GM10847 (cell line): ENCODE data around the gene CA5A.

Experiments
- POLR2A ChIP-seq: IDR thresholded peaks from 2 replicates; pipeline ENCODE4 v1.6.1; 2011; ENCODE audit not compliant: insufficient read length; ENCODE audit errors: extremely low read depth

The CA5A gene

GRCh38 chr16:87963400-87963799 is 27.1 kb upstream of the CA5A start:
- TF ChIP-seq POLR2A = no peak

GRCh38 chr16:87961623-87962022 is 25.3 kb upstream of the CA5A start:
- TF ChIP-seq POLR2A = no peak

DNA sequence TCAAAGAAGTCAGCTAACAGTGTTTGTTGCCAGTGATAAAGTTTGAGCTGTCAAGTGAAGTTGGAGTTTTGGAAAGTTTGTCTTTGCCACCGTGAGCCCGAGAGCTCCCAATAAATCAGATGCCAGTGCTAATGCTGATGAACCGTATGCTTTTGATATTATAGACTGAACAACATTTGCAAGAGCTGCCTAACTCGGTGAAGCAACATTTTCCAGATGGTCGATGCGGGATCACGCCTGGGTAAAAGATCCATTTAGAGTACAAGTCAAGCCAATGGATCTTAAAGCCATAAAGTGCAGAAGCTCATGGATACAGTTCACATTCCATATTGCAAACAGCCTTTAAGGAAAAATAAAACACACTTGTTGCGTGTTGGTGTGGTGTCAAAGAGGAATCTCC is 24.5 kb upstream of the CA5A start:
- TF ChIP-seq POLR2A = no peak

DNA sequence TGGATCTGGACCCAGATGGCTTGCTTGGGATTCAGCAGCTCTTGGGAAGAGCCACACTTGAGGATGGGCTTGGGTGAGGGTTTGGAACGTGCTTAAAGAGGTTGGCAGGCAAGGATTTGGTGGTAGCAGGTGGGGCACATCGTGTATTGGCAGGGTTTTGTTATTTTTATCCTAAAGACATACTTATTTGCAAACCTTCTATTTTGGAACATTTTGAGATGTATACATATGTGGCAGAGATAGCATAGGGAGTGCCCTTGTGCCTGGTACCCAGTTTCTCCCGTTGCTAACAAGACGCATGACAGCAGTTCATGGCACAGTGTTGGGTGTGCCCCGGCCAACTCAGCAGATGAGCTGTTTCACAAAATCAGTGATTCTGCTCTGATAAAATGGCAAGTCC is 24.0 kb upstream of the CA5A start:
- no peak for TF ChIP-seq POLR2A

- TF ChIP-seq POLR2A = no peak
Measured at GRCh38 chr16:87959391-87959990, 23.2 kb upstream of the CA5A start.

- TF ChIP-seq POLR2A = no peak
Measured at GRCh38 chr16:87958632-87959031, 22.3 kb upstream of the CA5A start.

GRCh38 chr16:87957296-87958094 is 21.2 kb upstream of the CA5A start:
- no peak for TF ChIP-seq POLR2A

DNA sequence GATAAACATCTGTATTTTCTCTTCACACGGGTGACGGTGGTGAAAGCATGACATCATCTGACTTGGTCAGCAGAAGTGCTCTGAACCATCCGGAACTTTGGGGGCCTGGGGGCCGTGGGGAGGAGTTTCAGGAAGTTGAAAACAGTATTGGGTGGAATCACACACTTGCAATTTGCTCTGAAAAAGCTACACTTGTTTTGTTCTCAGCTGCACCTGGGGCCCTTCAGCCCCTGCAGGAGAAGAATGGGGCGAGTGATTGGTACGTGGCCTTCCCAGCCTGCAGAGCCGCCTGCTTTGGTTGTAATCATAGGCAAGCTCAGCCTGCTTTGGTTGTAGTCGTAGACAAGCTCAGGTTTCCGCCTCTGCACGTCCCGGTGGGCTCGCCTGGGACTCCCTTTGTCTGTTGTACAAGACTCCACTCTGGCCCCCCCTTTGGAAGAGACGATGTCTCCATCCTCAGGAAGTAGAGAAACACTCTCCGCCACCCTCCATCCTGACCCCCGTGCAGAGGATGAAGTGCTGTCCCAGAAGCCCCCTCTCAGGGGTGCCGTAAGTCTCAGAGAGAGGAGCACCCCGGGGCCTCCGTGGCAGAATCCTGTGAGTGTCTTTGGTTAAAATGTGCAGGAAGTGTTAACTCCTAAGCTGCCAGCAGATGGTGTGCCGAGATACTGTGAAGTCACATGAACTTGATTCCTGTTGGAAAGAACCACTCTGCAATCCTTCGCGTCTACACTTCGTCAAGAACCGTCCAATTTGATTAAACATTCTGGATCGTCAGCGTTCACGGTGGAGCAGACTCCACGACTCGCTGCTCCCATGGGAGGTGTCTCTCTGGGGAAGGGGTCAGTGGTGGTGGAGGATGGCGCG is 20.3 kb upstream of the CA5A start:
- no peak for TF ChIP-seq POLR2A

DNA sequence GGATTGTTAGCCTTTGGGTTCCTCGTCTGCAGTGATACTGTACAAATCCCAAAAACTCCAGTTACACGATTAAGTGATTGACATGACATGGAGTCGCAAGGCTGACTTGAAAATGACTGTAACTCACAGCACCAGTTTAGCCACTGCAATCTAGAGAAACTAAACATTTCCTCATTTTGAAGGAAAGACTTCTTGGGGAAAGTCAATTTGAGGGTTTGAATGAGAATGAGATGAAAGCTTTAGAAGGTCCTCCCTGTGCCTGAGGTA is 19.7 kb upstream of the CA5A start:
- TF ChIP-seq POLR2A = no peak

DNA sequence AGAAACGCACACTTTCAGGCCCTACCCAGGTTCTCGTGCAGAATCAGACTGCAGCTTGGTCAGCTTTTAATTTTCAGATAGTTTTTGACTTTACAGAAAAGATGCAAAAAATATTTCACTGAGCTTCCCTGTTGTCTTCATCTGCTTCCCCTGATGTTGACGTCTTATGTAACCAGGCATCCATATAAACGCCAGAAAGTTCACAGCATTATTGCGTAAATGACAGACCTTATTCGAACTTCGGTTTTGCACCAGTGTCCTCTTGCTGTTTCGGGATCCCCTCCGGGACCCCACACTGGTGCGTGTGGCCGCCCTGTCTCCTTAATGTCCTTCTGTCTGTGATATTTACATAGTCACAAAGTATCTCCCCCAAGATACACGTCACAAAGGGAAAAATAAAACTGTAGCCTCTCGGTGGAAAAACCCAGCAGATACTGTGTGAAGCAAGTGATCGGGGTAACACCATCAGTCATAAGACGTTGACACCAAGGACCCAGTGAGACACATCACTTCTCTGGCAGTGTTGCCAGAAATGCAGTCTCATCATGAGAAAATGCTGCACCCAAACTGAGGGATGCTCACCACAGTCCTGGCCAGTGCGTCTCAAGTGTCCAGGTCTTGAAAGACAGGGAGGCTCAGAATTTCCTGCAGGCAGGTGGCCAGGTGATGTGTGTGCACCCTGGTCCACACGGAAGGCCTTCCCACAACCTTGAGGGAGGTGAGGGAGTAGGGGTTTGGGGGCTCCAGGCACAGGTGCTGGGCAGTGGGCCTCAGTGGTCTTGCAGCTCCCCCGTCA is 19.2 kb upstream of the CA5A start:
- TF ChIP-seq POLR2A = no peak

DNA sequence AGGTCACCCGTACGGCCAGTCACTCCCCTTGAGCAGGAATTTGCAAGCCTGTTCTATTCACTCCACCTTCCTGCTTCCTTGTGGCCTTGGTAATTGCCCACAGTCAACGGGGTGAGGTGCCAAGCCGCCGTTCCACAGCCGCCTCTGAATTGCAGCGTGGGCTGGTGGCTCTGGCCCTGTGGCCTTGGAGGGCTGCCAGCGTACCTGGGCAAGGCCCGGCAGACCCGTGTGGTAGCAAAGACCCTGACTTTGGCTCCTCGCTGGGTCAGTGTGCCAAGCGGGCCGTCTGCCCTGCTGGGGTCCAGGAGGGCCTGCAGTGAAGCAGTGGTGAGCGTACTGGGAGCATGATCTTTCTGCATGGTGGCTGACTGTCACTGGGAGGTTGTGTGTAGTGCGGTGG is 18.5 kb upstream of the CA5A start:
- TF ChIP-seq POLR2A = no peak

DNA sequence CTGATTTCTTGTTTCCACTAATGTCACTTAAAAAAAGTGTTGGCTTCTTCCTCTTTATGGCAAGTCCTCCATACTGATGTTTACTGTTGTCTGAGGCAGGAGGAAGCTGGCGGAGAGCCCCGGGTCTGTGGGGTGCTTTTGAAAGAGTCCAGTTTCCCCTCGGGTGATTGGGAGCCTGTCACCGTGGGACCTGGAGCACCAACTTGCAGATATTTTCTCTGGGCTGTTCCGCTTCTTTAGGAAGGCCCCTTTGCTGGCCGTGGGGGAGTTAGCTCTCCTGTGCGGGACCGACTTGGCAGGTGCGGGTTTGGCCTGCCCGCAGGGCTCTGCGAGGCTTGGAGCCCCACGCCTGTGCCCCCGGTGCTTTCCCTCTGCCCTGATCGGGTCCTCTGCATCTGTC is 18.0 kb upstream of the CA5A start:
- TF ChIP-seq POLR2A = no peak

GRCh38 chr16:87953308-87954215 is 17.2 kb upstream of the CA5A start:
- TF ChIP-seq POLR2A = no peak

GRCh38 chr16:87952751-87953150 is 16.4 kb upstream of the CA5A start:
- no peak for TF ChIP-seq POLR2A

DNA sequence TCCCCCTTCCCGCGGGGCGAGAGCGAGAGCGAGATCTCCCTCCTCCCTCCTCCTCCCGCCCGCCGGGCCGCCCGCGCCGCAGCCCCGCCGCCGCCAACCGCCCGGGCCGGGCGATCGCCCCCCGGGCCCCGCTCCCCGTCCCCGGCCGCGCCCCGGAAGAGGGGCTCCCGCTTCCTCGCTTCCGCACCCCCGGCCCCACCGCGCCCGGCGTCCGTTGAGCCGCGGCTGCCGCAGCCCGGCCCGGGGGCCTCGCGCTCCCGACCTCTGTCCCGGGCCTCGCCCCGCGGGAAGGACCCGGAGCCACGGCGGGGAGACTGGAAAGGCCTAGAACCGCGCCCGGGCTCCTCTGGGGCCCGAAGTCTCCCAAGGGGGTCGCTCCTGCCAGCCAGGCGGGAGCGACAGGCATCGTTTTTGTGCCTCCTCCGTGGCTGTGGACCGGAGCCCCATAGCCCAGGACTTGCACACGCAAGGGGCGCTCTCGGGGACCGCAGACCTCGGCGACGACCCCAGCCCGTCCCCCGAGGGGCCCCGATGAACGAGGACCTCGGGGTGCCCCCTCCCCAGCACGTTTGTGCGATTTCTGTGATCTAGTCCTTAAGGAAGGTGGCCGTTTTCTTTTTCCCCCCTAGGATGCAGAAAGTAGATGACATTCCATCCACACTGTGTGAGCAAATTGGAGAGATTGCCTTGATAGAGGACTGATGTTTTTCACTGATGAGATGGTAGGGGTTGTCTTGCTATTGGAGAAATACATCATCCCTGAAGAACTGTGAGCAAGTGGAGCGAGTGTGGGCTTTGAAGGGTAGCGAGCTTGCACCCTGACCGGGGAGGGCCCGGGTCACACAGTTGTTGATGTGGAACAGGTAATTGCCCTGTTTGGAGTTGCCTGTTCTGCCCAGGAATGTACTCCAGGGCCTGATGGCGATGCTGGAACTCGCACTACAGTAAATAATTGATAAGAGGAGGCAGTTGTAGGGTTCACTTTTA is 15.5 kb upstream of the CA5A start:
- TF ChIP-seq POLR2A = peak; percentile 63
